ENCODE results near the gene PCSK5. TPM values are rescaled to one million over a fixed set of nuclear protein-coding genes. Genes with fewer than 3 reads are reported as not detected.

Gene PCSK5
- total and polyA plus RNA-seq, 2 of the 8 experiments (the other 6 are each of a cell fraction or from before 2014, with no cell fraction given), result 5.5 to 10.7 TPM

DNA sequence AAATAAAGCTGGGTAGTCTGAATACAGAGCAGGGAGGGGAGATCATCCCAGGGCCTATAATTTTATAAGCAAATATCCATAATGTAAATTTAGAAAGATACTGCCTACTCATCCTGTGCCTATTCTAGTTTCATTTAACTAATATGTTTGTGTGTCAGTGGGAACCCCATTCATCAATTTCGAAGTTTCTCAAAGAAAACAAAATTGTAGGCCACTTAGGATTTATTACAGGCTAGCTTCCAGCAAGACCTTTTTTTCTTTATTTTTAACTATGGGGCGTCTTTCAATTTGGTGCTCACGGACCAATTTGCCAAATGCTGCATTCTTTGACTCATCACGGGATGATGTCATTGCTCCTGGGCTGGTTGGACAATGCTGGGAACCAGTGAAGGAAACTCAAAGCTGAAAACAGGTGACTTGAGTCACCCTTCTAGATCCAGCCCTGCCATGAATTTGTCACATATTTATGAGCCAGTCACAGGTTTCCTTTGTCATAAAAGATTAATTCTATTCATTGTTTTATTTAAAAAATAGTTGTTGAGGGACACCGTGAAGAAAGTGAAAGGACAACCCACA, 13.4 kb downstream of the PCSK5 start:
- FAIRE-seq, result no peak
- TF ChIP-seq, protein P1, sequence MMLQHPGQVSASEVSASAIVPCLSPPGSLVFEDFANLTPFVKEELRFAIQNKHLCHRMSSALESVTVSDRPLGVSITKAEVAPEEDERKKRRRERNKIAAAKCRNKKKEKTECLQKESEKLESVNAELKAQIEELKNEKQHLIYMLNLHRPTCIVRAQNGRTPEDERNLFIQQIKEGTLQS (IDR thresholded peaks at IDR 0.05; ENCODE audit: insufficient read depth, low read depth, low read length), result no peak
- TF ChIP-seq USF2 (IDR thresholded peaks at IDR 0.05; ENCODE audit: low read length) (no peak), GTF2F1 (IDR thresholded peaks at IDR 0.05; ENCODE audit: borderline replicate concordance, low read depth, low read length) (no peak), TAF7 (optimal IDR thresholded peaks at IDR 0.05; ENCODE audit: borderline replicate concordance, low read depth, low read length) (no peak), CHD1 (IDR thresholded peaks at IDR 0.05; ENCODE audit: low read depth, low read length) (no peak), FOSL1 (IDR thresholded peaks at IDR 0.05; ENCODE audit: insufficient read depth, low read depth, low read length) (no peak), CBX5 (IDR thresholded peaks at IDR 0.05; ENCODE audit: low read depth, low read length) (no peak), RNF2 (IDR thresholded peaks at IDR 0.05; ENCODE audit: borderline replicate concordance, low read depth, low read length, missing control alignments, poor library complexity, severe bottlenecking) (no peak), NANOG (IDR thresholded peaks at IDR 0.05; ENCODE audit: insufficient read depth, low read depth, low read length, poor library complexity, severe bottlenecking) (no peak), SRF (IDR thresholded peaks at IDR 0.05; ENCODE audit: low read depth, low read length) (no peak), SP2 (IDR thresholded peaks at IDR 0.05; ENCODE audit: low read length) (no peak)

More for the DNA sequence above, 13.4 kb downstream of the PCSK5 start:
- Histone ChIP-seq H3K4me3 (ENCODE audit: extremely low read depth in 1 of 4, insufficient read depth in 2 of 4, low read depth in 3 of 4, low read length in 4 of 4) (no peak overlapping the region), H3K27me3 (replicated peaks in 1 of 4; ENCODE audit: control insufficient read depth in 3 of 4, extremely low read depth in 1 of 4, insufficient read depth in 3 of 4, low read length in 3 of 4) (no peaks in the 10 kb centered on the region), H3K79me1 (ENCODE audit: low read depth, low read length) (peaks cover 11% of the 10 kb centered on the region), H3K27ac (ENCODE audit: low read depth, low read length) (no peak overlapping the region), H3K79me2 (ENCODE audit: control insufficient read depth in 1 of 2, insufficient read depth in 2 of 2, low read length in 2 of 2) (peaks cover 4 to 65% of the 10 kb centered on the region in 2 experiments; a peak in 3 of 4 replicates), H4K8ac (ENCODE audit: extremely low read depth, insufficient read depth, low read length) (no peak overlapping the region), H3K18ac (ENCODE audit: extremely low read depth, low read length) (no peak overlapping the region), H2BK12ac (ENCODE audit: low read depth, low read length) (no peak overlapping the region), H2BK20ac (ENCODE audit: low read length) (no peak overlapping the region), H3K14ac (ENCODE audit: insufficient read length) (no peak overlapping the region), H3K9me3 (ENCODE audit: insufficient read depth in 2 of 2, low read depth in 1 of 2, low read length in 1 of 2) (no peaks in the 10 kb centered on the region), H2AK5ac (ENCODE audit: low read depth, low read length) (no peak overlapping the region), H3K23me2 (ENCODE audit: low read depth, low read length) (no peaks in the 10 kb centered on the region), H3K56ac (replicated peaks; ENCODE audit: insufficient read length, low read depth, low read length) (no peak overlapping the region), H3K9ac (replicated peaks in 1 of 4; ENCODE audit: extremely low read depth in 1 of 4, low read depth in 3 of 4, low read length in 3 of 4) (no peak overlapping the region), H4K91ac (replicated peaks; ENCODE audit: insufficient read length, low read length) (no peak overlapping the region), H4K20me1 (replicated peaks in 1 of 2; ENCODE audit: control insufficient read depth in 1 of 2, insufficient read depth in 2 of 2, low read length in 2 of 2) (no peaks in the 10 kb centered on the region), H3K4me1 (replicated peaks in 1 of 4; ENCODE audit: control insufficient read depth in 3 of 4, insufficient read depth in 4 of 4, low read length in 3 of 4) (peaks cover 0 to 5% (median 2%) of the 10 kb centered on the region in 4 experiments; a peak in 1 of 7 replicates), H2BK120ac (replicated peaks; ENCODE audit: low read depth, low read length) (no peak overlapping the region), H2AFZ (ENCODE audit: low read length) (no peak overlapping the region), H3K23ac (ENCODE audit: insufficient read length) (no peak overlapping the region), H3K36me3 (ENCODE audit: control insufficient read depth in 2 of 4, insufficient read depth in 4 of 4, low read length in 3 of 4) (no peaks in the 10 kb centered on the region), H4K5ac (ENCODE audit: insufficient read length, low read depth, low read length) (no peak overlapping the region), H2BK15ac (ENCODE audit: low read length) (no peak overlapping the region), H2BK5ac (ENCODE audit: low read depth, low read length) (no peak overlapping the region), H3K4ac (replicated peaks; ENCODE audit: insufficient read length, low read depth, low read length) (no peak overlapping the region), H3K4me2 (ENCODE audit: insufficient read depth in 1 of 2, low read depth in 2 of 2, low read length in 2 of 2) (no peak overlapping the region)
- CTCF ChIA-PET (ENCODE audit: partially characterized antibody), result interaction anchor here (0.5 to 1.4 kb wide), 2 partner anchors 9 to 39 kb away, joined by 3 read pairs; no protein-coding TSS in a partner anchor
- DNase-seq (ENCODE audit: low read depth in 1 of 2, low spot score in 2 of 2), result no peak
- 85% methylated on average over 5 of the region's 5 CpGs; no CpG with 5 or more reads in 1 of the 2 experiments for WGBS, 2 experiments (ENCODE audit: extremely low coverage in 1 of 2, insufficient coverage in 1 of 2, insufficient read length in 1 of 2, insufficient replicate concordance in 2 of 2, low coverage in 1 of 2, low lambda C conversion rate in 2 of 2, missing lambda C conversion rate in 1 of 2)
- POLR2A ChIA-PET (ENCODE audit: partially characterized antibody), result no interaction called here
